ENCODE data around the gene MAPK1. TPM values are rescaled to one million over a fixed set of nuclear protein-coding genes. Genes with fewer than 3 reads are reported as not detected.
A peak's percentile ranks its signal among the peaks of the same experiment; 100 is the strongest.

MAPK1 gene
- total and polyA plus RNA-seq, 11 donors: 8.0 to 140 (median 105) TPM

- TF ChIP-seq, protein P1, sequence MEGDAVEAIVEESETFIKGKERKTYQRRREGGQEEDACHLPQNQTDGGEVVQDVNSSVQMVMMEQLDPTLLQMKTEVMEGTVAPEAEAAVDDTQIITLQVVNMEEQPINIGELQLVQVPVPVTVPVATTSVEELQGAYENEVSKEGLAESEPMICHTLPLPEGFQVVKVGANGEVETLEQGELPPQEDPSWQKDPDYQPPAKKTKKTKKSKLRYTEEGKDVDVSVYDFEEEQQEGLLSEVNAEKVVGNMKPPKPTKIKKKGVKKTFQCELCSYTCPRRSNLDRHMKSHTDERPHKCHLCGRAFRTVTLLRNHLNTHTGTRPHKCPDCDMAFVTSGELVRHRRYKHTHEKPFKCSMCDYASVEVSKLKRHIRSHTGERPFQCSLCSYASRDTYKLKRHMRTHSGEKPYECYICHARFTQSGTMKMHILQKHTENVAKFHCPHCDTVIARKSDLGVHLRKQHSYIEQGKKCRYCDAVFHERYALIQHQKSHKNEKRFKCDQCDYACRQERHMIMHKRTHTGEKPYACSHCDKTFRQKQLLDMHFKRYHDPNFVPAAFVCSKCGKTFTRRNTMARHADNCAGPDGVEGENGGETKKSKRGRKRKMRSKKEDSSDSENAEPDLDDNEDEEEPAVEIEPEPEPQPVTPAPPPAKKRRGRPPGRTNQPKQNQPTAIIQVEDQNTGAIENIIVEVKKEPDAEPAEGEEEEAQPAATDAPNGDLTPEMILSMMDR (IDR thresholded peaks at IDR 0.05): no peak
- no peak for TF ChIP-seq POLR2A (IDR thresholded peaks at IDR 0.05)
- intact Hi-C loops (cut with DNase I): no loop called here
- Histone ChIP-seq H3K9me3 (no peaks in the 10 kb centered on the region), H3K4me1 (peaks cover 3 to 86% (median 40%) of the 10 kb centered on the region in 12 donors), H3K36me3 (peaks cover 0 to 4% (median 0%) of the 10 kb centered on the region in 9 donors), H3K27ac (peak overlapping the region in 9 of 12 donors; percentile 2 to 60 (median 15)), H3K27me3 (no peaks in the 10 kb centered on the region), H3K4me3 (no peak overlapping the region)
- no peak for ATAC-seq
- no peak for DNase-seq
- 89 to 98% (median 92%) methylated on average over 1 of the region's 1 CpG for WGBS, 4 donors
Observed at GRCh38 chr22:21845558-21846453, 21.6 kb downstream of the MAPK1 start.

- no peaks in the 10 kb centered on the region for H3K9me3 ChIP-seq
- no peaks in the 10 kb centered on the region for H3K27me3 ChIP-seq
- ATAC-seq (no peak), DNase-seq (no peak)
- H3K36me3 ChIP-seq: peaks cover 0 to 4% (median 0%) of the 10 kb centered on the region in 9 donors
- H3K27ac ChIP-seq: peak overlapping the region in 1 of 12 donors; percentile 18
- H3K4me3 ChIP-seq: no peak overlapping the region
- TF ChIP-seq, protein P1 (IDR thresholded peaks at IDR 0.05): no peak
- no peak for TF ChIP-seq POLR2A (IDR thresholded peaks at IDR 0.05)
- WGBS, 4 donors: 77 to 85% (median 81%) methylated on average over 6 of the region's 6 CpGs
- peaks cover under 1 to 63% (median 29%) of the 10 kb centered on the region in 12 donors for H3K4me1 ChIP-seq
- intact Hi-C loops (cut with DNase I): no loop called here
Observed at GRCh38 chr22:21842946-21843345, 24.5 kb downstream of the MAPK1 start.

GRCh38 chr22:21841422-21841821 is 26.0 kb downstream of the MAPK1 start:
- no peaks in the 10 kb centered on the region for H3K27me3 ChIP-seq
- peaks cover 0 to 4% (median 0%) of the 10 kb centered on the region in 9 donors for H3K36me3 ChIP-seq
- TF ChIP-seq, protein P1 (IDR thresholded peaks at IDR 0.05): no peak
- TF ChIP-seq POLR2A (IDR thresholded peaks at IDR 0.05): no peak
- WGBS, 4 donors: 93 to 99% (median 96%) methylated on average over 2 of the region's 2 CpGs
- ATAC-seq: no peak
- no peak overlapping the region for H3K27ac ChIP-seq
- H3K4me1 ChIP-seq: peaks cover 10 to 63% (median 39%) of the 10 kb centered on the region in 12 donors
- DNase-seq: no peak
- intact Hi-C loops (cut with DNase I): no loop called here
- H3K4me3 ChIP-seq: no peak overlapping the region
- H3K9me3 ChIP-seq: no peaks in the 10 kb centered on the region

DNA sequence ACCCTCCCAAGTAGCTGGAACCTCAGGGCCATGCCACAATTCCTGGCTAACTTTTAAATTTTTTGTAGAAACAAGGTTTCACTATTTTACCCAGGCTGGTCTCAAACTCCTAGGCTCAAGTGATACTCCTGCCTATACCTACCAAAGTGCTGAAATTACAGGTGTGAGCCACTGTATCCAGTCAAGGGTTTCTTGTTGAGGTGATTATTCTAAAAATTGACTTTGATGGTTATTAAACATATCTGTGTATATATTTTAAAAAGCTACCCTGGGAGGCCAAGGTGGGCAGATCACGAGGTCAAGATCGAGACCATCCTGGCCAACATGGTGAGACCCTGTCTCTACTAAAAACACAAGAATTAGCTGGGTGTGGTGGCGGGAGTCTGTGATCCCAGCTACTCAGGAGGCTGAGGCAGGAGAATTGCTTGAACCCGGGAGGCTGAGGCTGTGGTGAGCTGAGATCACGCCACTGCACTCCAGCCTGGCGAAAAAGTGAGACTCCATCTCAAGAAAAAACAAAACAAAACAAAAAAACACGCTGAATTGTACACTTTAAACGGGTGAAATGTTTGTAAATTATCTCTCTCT is 27.1 kb downstream of the MAPK1 start:
- Histone ChIP-seq H3K4me1 (peaks cover 10 to 62% (median 40%) of the 10 kb centered on the region in 12 donors), H3K27ac (no peak overlapping the region), H3K4me3 (no peak overlapping the region), H3K9me3 (no peaks in the 10 kb centered on the region), H3K27me3 (no peaks in the 10 kb centered on the region), H3K36me3 (peaks cover 0 to 4% (median 0%) of the 10 kb centered on the region in 9 donors)
- no peak for DNase-seq
- no peak for ATAC-seq
- WGBS, 4 donors: 95 to 97% (median 97%) methylated on average over 8 of the region's 8 CpGs
- intact Hi-C loops (cut with DNase I): no loop called here
- no peak for TF ChIP-seq POLR2A (IDR thresholded peaks at IDR 0.05)
- TF ChIP-seq, protein P1 (IDR thresholded peaks at IDR 0.05): no peak

Measured in heart left ventricle (tissue), 16 donors.